HG03108 (cell line): ENCODE measurements around the gene AMDHD1.

Source experiments
- ATAC-seq: cut with Tn5 transposase; IDR thresholded peaks from one replicate; pipeline ENCODE4 v1.9.1; 2021; ENCODE audit warnings: moderate library complexity; ENCODE audit not compliant: unreplicated experiment

Gene AMDHD1

GRCh38 chr12:95994476-95994875 is 51.3 kb downstream of the AMDHD1 start:
- ATAC-seq = no peak

GRCh38 chr12:95995238-95996031 is 52.3 kb downstream of the AMDHD1 start:
- ATAC-seq = no peak

- no peak for ATAC-seq
Measured at GRCh38 chr12:95996034-95996658, 53.0 kb downstream of the AMDHD1 start, which contains the start of gene HAL. Gene HAL (minus strand): TSS chr12:95996344. CDS start chr12:95995910, 434 bp downstream.

GRCh38 chr12:95997276-95997675 is 54.1 kb downstream of the AMDHD1 start:
- ATAC-seq = no peak

GRCh38 chr12:95997911-95998510 is 54.9 kb downstream of the AMDHD1 start:
- ATAC-seq = no peak

GRCh38 chr12:95998611-95999286 is 55.6 kb downstream of the AMDHD1 start:
- ATAC-seq = peak; percentile 97

GRCh38 chr12:95999484-95999883 is 56.4 kb downstream of the AMDHD1 start:
- ATAC-seq = no peak

- no peak for ATAC-seq
Measured at GRCh38 chr12:96000858-96001257, 57.7 kb downstream of the AMDHD1 start.

- no peak for ATAC-seq
Measured at GRCh38 chr12:96006727-96007126, 63.6 kb downstream of the AMDHD1 start.

GRCh38 chr12:96007729-96008128 is 64.6 kb downstream of the AMDHD1 start:
- ATAC-seq = no peak

GRCh38 chr12:96014943-96015599 is 71.9 kb downstream of the AMDHD1 start:
- ATAC-seq = no peak

GRCh38 chr12:96015672-96016071 is 72.5 kb downstream of the AMDHD1 start:
- no peak for ATAC-seq
